Mesenchymal stem cell (in vitro differentiated cells and primary cell): ENCODE measurements around the gene NDNF.

Source experiments
- DNase-seq: peaks from one replicate; pipeline ENCODE4 v3.0.0-alpha.2; 2013
- H2AFZ ChIP-seq: one replicate; pipeline ENCODE4 v1.6.1; 2013; ENCODE audit warnings: low read depth, mild to moderate bottlenecking, control low read depth, inconsistent platforms, low read length, moderate library complexity
- H2AK5ac ChIP-seq: 2 replicates; pipeline ENCODE4 v1.6.1; 2013; ENCODE audit warnings: low read length, moderate library complexity, mild to moderate bottlenecking, inconsistent platforms; ENCODE audit not compliant: severe bottlenecking
- H2BK120ac ChIP-seq: one replicate; pipeline ENCODE4 v1.6.1; 2013; ENCODE audit warnings: low read depth, mild to moderate bottlenecking, inconsistent platforms, low read length, moderate library complexity
- H2BK12ac ChIP-seq, 2 experiments: one replicate each; pipeline ENCODE4 v1.6.1; 2013; ENCODE audit warnings: inconsistent platforms in 2 of 2, low read length in 2 of 2, mild to moderate bottlenecking in 2 of 2, moderate library complexity in 2 of 2, control low read depth in 1 of 2
- H2BK15ac ChIP-seq: one replicate; pipeline ENCODE4 v1.6.1; 2013; ENCODE audit warnings: mild to moderate bottlenecking, low read depth, inconsistent platforms; ENCODE audit not compliant: poor library complexity, severe bottlenecking
- H2BK5ac ChIP-seq: 2 replicates; pipeline ENCODE4 v1.6.1; 2013; ENCODE audit warnings: low read depth, mild to moderate bottlenecking, low read length, control low read depth, inconsistent platforms; ENCODE audit not compliant: poor library complexity, severe bottlenecking
- H3K14ac ChIP-seq, 2 experiments: one replicate each; pipeline ENCODE4 v1.6.1; 2013; ENCODE audit warnings: inconsistent platforms in 2 of 2, low read length in 2 of 2, control low read depth in 1 of 2, mild to moderate bottlenecking in 1 of 2, moderate library complexity in 1 of 2
- H3K18ac ChIP-seq, 2 experiments: one replicate each; pipeline ENCODE4 v1.6.1; 2013; ENCODE audit warnings: inconsistent platforms in 2 of 2, low read length in 2 of 2, control low read depth in 1 of 2, low read depth in 1 of 2, mild to moderate bottlenecking in 1 of 2
- H3K23ac ChIP-seq, 2 experiments: one replicate each; pipeline ENCODE4 v1.6.1; 2013; ENCODE audit warnings: inconsistent platforms in 2 of 2, low read length in 2 of 2, mild to moderate bottlenecking in 2 of 2, moderate library complexity in 2 of 2, control low read depth in 1 of 2
- H3K27ac ChIP-seq: 2 replicates; pipeline ENCODE4 v1.5.1; 2013; ENCODE audit warnings: mild to moderate bottlenecking, moderate library complexity, low read length, control low read depth, inconsistent platforms; ENCODE audit not compliant: poor library complexity, severe bottlenecking
- H3K27me3 ChIP-seq, 2 experiments: 2 replicates each; pipeline versions ENCODE4 v1.6.1 to v1.7.0; 2013; ENCODE audit warnings: low read length in 2 of 2, mild to moderate bottlenecking in 2 of 2, moderate library complexity in 2 of 2, control low read depth in 1 of 2, inconsistent platforms in 1 of 2; ENCODE audit not compliant: control insufficient read depth in 1 of 2, insufficient read depth in 1 of 2
- H3K36me3 ChIP-seq, 2 experiments: 2 replicates each; pipeline versions ENCODE4 v1.6.1 to v1.7.0; 2013; ENCODE audit warnings: low read length in 2 of 2, control low read depth in 1 of 2, inconsistent platforms in 1 of 2, low read depth in 1 of 2, mild to moderate bottlenecking in 1 of 2; ENCODE audit not compliant: insufficient read depth in 2 of 2, control insufficient read depth in 1 of 2
- H3K4ac ChIP-seq, 2 experiments: one replicate each; pipeline ENCODE4 v1.6.1; 2013; ENCODE audit warnings: inconsistent platforms in 2 of 2, low read length in 2 of 2, mild to moderate bottlenecking in 2 of 2, moderate library complexity in 2 of 2, control low read depth in 1 of 2, low read depth in 1 of 2
- H3K4me1 ChIP-seq: 2 replicates; pipeline ENCODE4 v1.6.1; 2013; ENCODE audit warnings: low read depth, low read length, control low read depth; ENCODE audit not compliant: control insufficient read depth, insufficient read depth
- H3K4me2 ChIP-seq: 2 replicates; pipeline ENCODE4 v1.6.1; 2013; ENCODE audit warnings: low read length, mild to moderate bottlenecking, inconsistent platforms; ENCODE audit not compliant: poor library complexity, severe bottlenecking
- H3K4me3 ChIP-seq, 2 experiments: 2 replicates each; pipeline versions ENCODE4 v1.5.1 to v1.7.0; 2013; ENCODE audit warnings: low read length in 2 of 2, mild to moderate bottlenecking in 2 of 2, control low read depth in 1 of 2, low read depth in 1 of 2; ENCODE audit not compliant: insufficient read depth in 1 of 2
- H3K79me1 ChIP-seq: replicated peaks from 2 replicates; pipeline ENCODE4 v1.6.1; 2013; ENCODE audit warnings: mild to moderate bottlenecking, control low read depth, low read length, inconsistent platforms; ENCODE audit not compliant: poor library complexity, severe bottlenecking
- H3K9ac ChIP-seq: 2 replicates; pipeline ENCODE4 v1.7.0; 2013; ENCODE audit warnings: mild to moderate bottlenecking, low read length, moderate library complexity
- H3K9me3 ChIP-seq: 2 replicates; pipeline ENCODE4 v1.7.0; 2013; ENCODE audit warnings: mild to moderate bottlenecking, low read length; ENCODE audit not compliant: control insufficient read depth
- H4K8ac ChIP-seq: one replicate; pipeline ENCODE4 v1.6.1; 2013; ENCODE audit warnings: inconsistent platforms, mild to moderate bottlenecking, low read length, moderate library complexity
- H4K91ac ChIP-seq: one replicate; pipeline ENCODE4 v1.6.1; 2013; ENCODE audit warnings: mild to moderate bottlenecking, low read length, inconsistent platforms
- WGBS: methylation state at CpG from one replicate; pipeline ENCODE4 v1.1.7; 2013; ENCODE audit warnings: mixed read lengths; 5-methylcytosine and 5-hydroxymethylcytosine counted together

Gene NDNF

GRCh38 chr4:121112530-121112929 is 40.2 kb upstream of the NDNF start:
- Histone ChIP-seq H3K79me1 (no peaks in the 10 kb centered on the region), H3K23ac (no peak overlapping the region), H3K9ac (no peak overlapping the region), H3K27me3 (no peaks in the 10 kb centered on the region), H3K14ac (no peak overlapping the region), H2AK5ac (no peak overlapping the region), H3K4ac (no peak overlapping the region), H3K4me1 (no peaks in the 10 kb centered on the region), H2BK15ac (no peak overlapping the region), H2AFZ (no peak overlapping the region), H3K27ac (no peak overlapping the region), H3K4me2 (no peak overlapping the region), H3K9me3 (peaks cover 8% of the 10 kb centered on the region), H3K18ac (no peak overlapping the region), H3K36me3 (no peaks in the 10 kb centered on the region), H3K4me3 (no peak overlapping the region), H2BK120ac (no peak overlapping the region), H2BK5ac (no peak overlapping the region), H2BK12ac (no peak overlapping the region), H4K91ac (no peak overlapping the region), H4K8ac (no peak overlapping the region)
- DNase-seq = no peak

DNA sequence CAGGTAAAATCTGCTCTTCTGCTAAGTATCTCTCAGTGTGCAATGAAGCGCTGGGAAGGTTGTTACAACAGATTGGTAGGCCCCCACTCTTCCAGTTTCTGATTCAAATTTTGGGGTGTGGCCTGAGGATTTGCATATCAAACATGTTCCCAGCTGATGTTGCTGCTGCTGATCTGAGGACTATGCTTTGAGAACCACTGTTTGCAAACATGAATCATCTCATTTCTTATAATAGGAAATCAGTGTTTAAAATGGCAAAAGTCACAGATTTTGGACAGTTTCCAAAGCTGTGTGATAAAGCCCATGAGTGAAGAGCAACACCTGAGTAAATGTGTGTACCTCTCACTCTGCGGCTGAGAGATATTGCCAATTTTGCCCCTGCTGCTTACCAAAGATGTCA is 36.2 kb upstream of the NDNF start:
- WGBS = 100% methylated on average over 2 of the region's 2 CpGs
- no peaks in the 10 kb centered on the region for H3K36me3 ChIP-seq
- H3K79me1 ChIP-seq = no peaks in the 10 kb centered on the region
- no peak overlapping the region for H2BK5ac ChIP-seq
- no peaks in the 10 kb centered on the region for H3K4me1 ChIP-seq
- peaks cover 8% of the 10 kb centered on the region for H3K9me3 ChIP-seq
- no peak overlapping the region for H2BK15ac ChIP-seq
- no peak overlapping the region for H3K4me2 ChIP-seq
- no peak overlapping the region for H3K9ac ChIP-seq
- no peak overlapping the region for H3K27ac ChIP-seq
- H3K18ac ChIP-seq = no peak overlapping the region
- no peak overlapping the region for H3K23ac ChIP-seq
- no peak overlapping the region for H3K14ac ChIP-seq
- no peak overlapping the region for H3K4ac ChIP-seq
- H4K91ac ChIP-seq = no peak overlapping the region
- no peak overlapping the region for H2AFZ ChIP-seq
- H2AK5ac ChIP-seq = no peak overlapping the region
- H3K27me3 ChIP-seq = peaks cover 0 to 4% of the 10 kb centered on the region in 2 experiments
- no peak for DNase-seq
- no peak overlapping the region for H2BK12ac ChIP-seq
- H4K8ac ChIP-seq = no peak overlapping the region
- H2BK120ac ChIP-seq = no peak overlapping the region
- H3K4me3 ChIP-seq = no peak overlapping the region

DNA sequence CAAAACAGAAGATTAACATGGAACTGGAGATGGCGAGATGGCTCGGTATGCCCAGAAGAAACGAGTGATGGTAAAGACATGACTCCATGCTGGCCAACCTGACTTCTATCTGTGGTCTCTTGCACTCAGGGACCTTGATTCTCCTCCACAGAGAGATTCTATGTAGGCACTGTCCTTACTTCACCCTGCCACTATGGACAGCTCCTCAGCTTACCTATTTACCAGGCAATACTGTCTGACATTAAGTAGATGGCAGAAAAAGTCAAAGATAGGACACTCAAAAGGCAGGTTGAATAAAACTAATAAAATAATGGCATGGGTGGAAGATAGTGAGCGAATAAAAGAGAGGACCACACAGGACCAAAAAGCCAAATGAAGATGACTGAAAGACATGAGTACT is 35.2 kb upstream of the NDNF start:
- DNase-seq = no peak
- Histone ChIP-seq H3K4me1 (no peaks in the 10 kb centered on the region), H2AFZ (no peak overlapping the region), H4K8ac (no peak overlapping the region), H2AK5ac (no peak overlapping the region), H2BK15ac (no peak overlapping the region), H4K91ac (no peak overlapping the region), H2BK120ac (no peak overlapping the region), H3K18ac (no peak overlapping the region), H3K27ac (no peak overlapping the region), H3K9ac (no peak overlapping the region), H3K9me3 (peaks cover 8% of the 10 kb centered on the region), H3K14ac (no peak overlapping the region), H2BK12ac (no peak overlapping the region), H3K23ac (no peak overlapping the region), H3K4me2 (no peak overlapping the region), H3K4ac (no peak overlapping the region), H3K4me3 (no peak overlapping the region), H3K27me3 (peaks cover 0 to 4% of the 10 kb centered on the region in 2 experiments), H3K36me3 (no peaks in the 10 kb centered on the region), H2BK5ac (no peak overlapping the region), H3K79me1 (no peaks in the 10 kb centered on the region)
- 95% methylated on average over 4 of the region's 4 CpGs for WGBS

DNA sequence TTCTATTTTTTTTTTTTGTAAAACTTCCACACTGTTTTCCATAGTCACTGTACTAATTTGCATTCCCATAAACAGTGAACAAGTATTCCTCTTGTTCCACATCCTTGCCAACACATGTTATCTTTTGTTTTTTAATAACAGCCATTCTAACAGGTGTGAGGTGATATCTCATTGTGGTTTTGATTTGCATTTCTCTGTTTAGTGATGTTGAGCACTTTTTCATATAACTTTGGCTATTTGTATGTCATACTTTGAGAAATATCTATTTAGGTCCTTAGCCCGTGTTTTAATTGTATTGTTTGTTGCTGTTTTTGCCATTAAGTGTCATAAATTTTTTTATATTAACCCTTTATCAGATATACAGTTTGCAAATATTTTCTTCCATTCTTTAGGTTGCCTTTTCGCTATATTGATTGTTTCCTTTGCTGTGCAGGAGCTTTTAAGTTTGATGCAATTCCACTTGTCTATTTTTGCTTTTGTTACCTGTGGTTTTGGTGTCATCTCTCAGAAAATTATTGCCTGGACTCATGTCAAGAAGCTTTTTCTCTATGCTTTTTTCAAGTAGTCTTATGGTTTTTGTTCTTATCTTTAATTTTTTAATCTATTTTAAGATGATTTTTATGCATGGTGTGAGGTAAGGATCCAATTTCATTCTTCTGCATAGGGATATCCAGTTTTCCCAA is 27.9 kb upstream of the NDNF start:
- H3K4me2 ChIP-seq = no peak overlapping the region
- no peak overlapping the region for H3K4me3 ChIP-seq
- no peak overlapping the region for H3K4ac ChIP-seq

More for the DNA sequence above, 27.9 kb upstream of the NDNF start:
- no peak overlapping the region for H2BK15ac ChIP-seq
- no peak for DNase-seq
- no peak overlapping the region for H4K8ac ChIP-seq
- no peaks in the 10 kb centered on the region for H3K36me3 ChIP-seq
- no peak overlapping the region for H3K14ac ChIP-seq
- no peak overlapping the region for H2AK5ac ChIP-seq
- WGBS = 100% methylated on average over 1 of the region's 2 CpGs
- H3K23ac ChIP-seq = no peak overlapping the region
- no peak overlapping the region for H2BK12ac ChIP-seq
- H2AFZ ChIP-seq = no peak overlapping the region
- H3K27me3 ChIP-seq = no peaks in the 10 kb centered on the region
- H2BK120ac ChIP-seq = no peak overlapping the region
- H3K9me3 ChIP-seq = no peaks in the 10 kb centered on the region
- H3K79me1 ChIP-seq = no peaks in the 10 kb centered on the region
- no peak overlapping the region for H4K91ac ChIP-seq
- no peak overlapping the region for H3K18ac ChIP-seq
- H3K9ac ChIP-seq = no peak overlapping the region
- H2BK5ac ChIP-seq = no peak overlapping the region
- H3K27ac ChIP-seq = no peak overlapping the region
- H3K4me1 ChIP-seq = no peaks in the 10 kb centered on the region
